HepG2 (cell line): Measurements from ENCODE around the gene DAO. TPM values are rescaled to one million over a fixed set of nuclear protein-coding genes. Genes with fewer than 3 reads are reported as not detected.

ENCODE experiments used
- ATAC-seq: fragments of 200-7000 bp; cut with Tn5 transposase; 3 replicates; pipeline ENCODE4 v1.9.1; 2020; ENCODE audit warnings: mild to moderate bottlenecking, moderate library complexity
- BruUV-seq: library from RNA; stranded (reverse); fragments of 400-500 nt; replicated peaks from 2 replicates; lab custom pipeline; 2021; lab: Mats Ljungman, UMichigan
- CTCF ChIA-PET: fragments of 300-600 bp; formaldehyde crosslinking; extraction: SDS; loops from one replicate; lab custom pipeline; 2021; ENCODE audit warnings: low total read pairs, inconsistent platforms, low intra/inter-chr PET ratio; lab: Yijun Ruan, JAX
- POLR2A ChIA-PET: fragments of 350-600 bp; sonication (Branson Sonifier 250); formaldehyde crosslinking; loops from one replicate; lab custom pipeline; 2020; ENCODE audit warnings: antibody characterized with exemption, inconsistent platforms; lab: Yijun Ruan, JAX
- DNase-seq: peaks from one replicate; pipeline ENCODE4 v3.0.0-alpha.2; 2015; ENCODE audit warnings: low spot score
- FAIRE-seq: peaks from 3 replicates; lab custom pipeline; 2011; peaks lifted over from hg19 to GRCh38; lab: Jason Lieb, UNC
- H2AFZ ChIP-seq: one replicate; pipeline ENCODE4 v1.6.1; 2011; ENCODE audit warnings: low read length, inconsistent platforms
- H3K27ac ChIP-seq: fragments of 300-600 bp; 3 replicates; pipeline ENCODE4 v1.8.0; 2011; ENCODE audit warnings: mixed run types, mild to moderate bottlenecking, mixed read lengths, low read length, inconsistent platforms; ENCODE audit not compliant: insufficient read depth; ENCODE audit errors: extremely low read length
- H3K27me3 ChIP-seq, 2 experiments: fragments of 200-600 bp in 1 of 2; 2 replicates in 1 of 2; 3 replicates in 1 of 2; pipeline versions ENCODE4 v1.6.0 to v1.8.0; 2011; ENCODE audit warnings: low read length in 2 of 2, mild to moderate bottlenecking in 2 of 2, moderate library complexity in 2 of 2, inconsistent platforms in 1 of 2; ENCODE audit not compliant: insufficient read depth in 2 of 2, control insufficient read depth in 1 of 2
- H3K36me3 ChIP-seq, 2 experiments: fragments of 200-600 bp in 1 of 2; replicated peaks in 1 of 2; 2 replicates in 1 of 2; 3 replicates in 1 of 2; pipeline versions ENCODE4 v1.5.1 to v1.8.0; 2011; ENCODE audit warnings: low read length in 2 of 2, inconsistent platforms in 1 of 2; ENCODE audit not compliant: insufficient read depth in 2 of 2, control insufficient read depth in 1 of 2
- H3K4me1 ChIP-seq: 2 replicates; pipeline ENCODE4 v1.5.1; 2012; ENCODE audit warnings: low read length, inconsistent platforms; ENCODE audit not compliant: insufficient read depth
- H3K4me2 ChIP-seq: 2 replicates; pipeline ENCODE4 v1.6.0; 2011; ENCODE audit warnings: low read depth, low read length, inconsistent platforms
- H3K4me3 ChIP-seq, 3 experiments: fragments of 200-600 bp in 1 of 3; sonication (generic), shearing (Covaris generic) in 1 of 3; replicated peaks in 1 of 3; 2 replicates each; pipeline ENCODE4 v1.5.1; 2011 to 2016; ENCODE audit warnings: low read length in 3 of 3, inconsistent platforms in 2 of 3, low read depth in 2 of 3, mild to moderate bottlenecking in 2 of 3, control low read depth in 1 of 3, mixed read lengths in 1 of 3; ENCODE audit not compliant: insufficient read depth in 1 of 3
- H3K79me2 ChIP-seq: one replicate; pipeline ENCODE4 v1.6.1; 2011; ENCODE audit warnings: low read length, inconsistent platforms; ENCODE audit not compliant: insufficient read depth
- H3K9ac ChIP-seq: 2 replicates; pipeline ENCODE4 v1.6.0; 2011; ENCODE audit warnings: mild to moderate bottlenecking, low read depth, low read length, inconsistent platforms; ENCODE audit not compliant: insufficient read depth
- H3K9me3 ChIP-seq: 2 replicates; pipeline ENCODE4 v1.5.1; 2012; ENCODE audit warnings: mild to moderate bottlenecking, low read length
- H4K20me1 ChIP-seq: 2 replicates; pipeline ENCODE4 v1.6.0; 2011; ENCODE audit warnings: inconsistent platforms, mild to moderate bottlenecking, low read length, moderate library complexity; ENCODE audit not compliant: insufficient read depth
- GABPB1 ChIP-seq: IDR thresholded peaks from 2 replicates; pipeline ENCODE4 v1.6.1; 2016; ENCODE audit warnings: mild to moderate bottlenecking, missing genetic modification reagents, moderate library complexity, missing compliant biosample characterization
- NRL ChIP-seq: sonication (generic); formaldehyde crosslinking; IDR thresholded peaks from 2 replicates; pipeline ENCODE4 v1.5.0; 2020; ENCODE audit warnings: missing genetic modification reagents, mild to moderate bottlenecking, moderate library complexity, borderline replicate concordance
- SRSF9 ChIP-seq: fragments of 200-400 bp; formaldehyde crosslinking; IDR thresholded peaks from 2 replicates; pipeline ENCODE4 v1.6.1; 2018; ENCODE audit warnings: borderline replicate concordance, mild to moderate bottlenecking, low read depth, low read length; ENCODE audit not compliant: insufficient read depth, poor library complexity, severe bottlenecking
- SRY ChIP-seq: sonication (generic); formaldehyde crosslinking; IDR thresholded peaks from 2 replicates; pipeline ENCODE4 v1.8.0; 2022; ENCODE audit warnings: mild to moderate bottlenecking, missing genetic modification reagents
- ZNF431 ChIP-seq: sonication (generic); formaldehyde crosslinking; IDR thresholded peaks from 2 replicates; pipeline ENCODE4 v1.9.0; 2022; ENCODE audit warnings: missing genetic modification reagents, low read depth, mild to moderate bottlenecking, borderline replicate concordance
- WGBS: methylation state at CpG from one replicate; pipeline ENCODE4 v1.1.6; 2017; ENCODE audit warnings: low lambda C conversion rate; 5-methylcytosine and 5-hydroxymethylcytosine counted together
- in situ Hi-C: cut with HindIII; loops from 2 replicates; pipeline ENCODE4 v1.10.0; 2017; ENCODE audit warnings: low pct_unique_long_range_greater_than_20kb; ENCODE audit not compliant: extremely low pct_ligation_motif_present
- intact Hi-C: fragments of 100-400 bp; cut with micrococcal nuclease; formaldehyde crosslinking; loops from one replicate; pipeline ENCODE4 v1.10.0; 2022; ENCODE audit not compliant: unreplicated experiment
- polyA plus RNA-seq, 8 experiments: library from polyadenylated mRNA; depleted of rRNA in 3 of 8; stranded (reverse) in 7 of 8; unstranded in 1 of 8; fragments of >200 nt; fragmentation: Illumina TruSeq in 4 of 8; extraction: Trizol in 4 of 8; gene quantifications; 2 replicates each; pipeline versions ENCODE4 v1.2.1 to v1.2.3, GENCODE V29; 2011 to 2016; ENCODE audit warnings: low read depth in 4 of 8, missing spikeins in 1 of 8, mixed read lengths in 1 of 8; ENCODE audit not compliant: insufficient read depth in 1 of 8
- total RNA-seq, 5 experiments: library from RNA; depleted of rRNA; stranded (reverse); fragments of >200 nt; fragmentation: Illumina TruSeq; extraction: Trizol; gene quantifications; 2 replicates each; pipeline ENCODE4 v1.2.3, GENCODE V29; 2016; ENCODE audit warnings: low read depth in 1 of 5
- TF ChIP-seq, protein P1 (sequence below): sonication (generic); formaldehyde crosslinking; IDR thresholded peaks from 2 replicates; pipeline ENCODE4 v1.8.1; 2023; ENCODE audit warnings: mild to moderate bottlenecking, inconsistent platforms, moderate library complexity, missing genetic modification reagents, borderline replicate concordance
- TF ChIP-seq, protein P2 (sequence below): sonication (generic); formaldehyde crosslinking; conservative IDR thresholded peaks from 2 replicates; pipeline ENCODE4 v1.5.0; 2020; ENCODE audit warnings: missing genetic modification reagents
- TF ChIP-seq, protein P3 (sequence below): IDR thresholded peaks from 2 replicates; pipeline ENCODE4 v1.6.1; 2016; ENCODE audit warnings: missing compliant biosample characterization, missing genetic modification reagents, borderline replicate concordance
- TF ChIP-seq, protein P4 (sequence below): sonication (generic); formaldehyde crosslinking; IDR thresholded peaks from 2 replicates; pipeline ENCODE4 v1.9.0; 2021; ENCODE audit warnings: missing genetic modification reagents, mild to moderate bottlenecking, borderline replicate concordance

Gene DAO
- total and polyA plus RNA-seq, 2 of the 13 experiments (the other 11 are each of a cell fraction or from before 2014, with no cell fraction given), result 0.34 to 0.82 TPM

DNA sequence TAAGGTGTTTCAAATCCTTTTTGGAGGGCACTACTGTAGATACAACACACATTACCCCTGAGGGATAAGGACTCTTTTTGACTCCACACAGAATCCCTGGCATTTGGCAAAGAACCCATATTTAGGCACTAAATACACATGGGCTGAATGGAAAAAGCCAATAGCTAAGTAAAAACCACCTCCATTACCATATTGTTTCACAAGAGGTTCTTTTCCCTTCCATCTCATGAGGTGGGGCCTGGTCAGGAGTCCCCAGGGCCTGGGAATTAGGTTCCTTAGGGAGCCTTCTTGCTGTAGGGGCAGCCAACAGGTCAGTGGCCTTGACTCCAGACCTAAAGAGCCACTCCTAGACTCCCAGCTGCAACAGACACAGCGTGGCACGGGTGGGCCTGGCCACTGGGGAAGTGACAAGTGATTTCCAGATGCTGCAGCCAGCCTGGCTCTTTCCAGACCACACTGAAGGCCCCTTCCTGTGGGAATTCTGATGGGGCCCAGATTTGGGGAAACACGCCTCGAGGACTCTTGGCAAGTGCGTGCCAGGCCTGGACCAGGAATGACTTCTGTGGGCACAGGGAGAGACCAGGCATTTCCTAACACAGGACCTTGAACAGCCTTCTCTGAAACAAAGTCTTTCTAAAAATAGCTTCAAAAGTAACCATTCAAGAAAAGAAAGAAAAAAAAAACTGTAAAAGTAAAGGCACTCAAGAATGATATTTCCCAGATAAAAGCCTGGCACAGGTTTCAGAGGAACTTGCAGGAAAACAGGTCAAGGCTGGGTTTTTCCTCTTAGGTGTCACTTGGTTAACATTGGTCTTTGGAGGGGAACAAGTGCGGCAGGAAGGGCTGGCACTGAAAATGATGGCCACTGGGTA lies 40.6 kb upstream of the DAO start:
- no TSS peak for BruUV-seq
- FAIRE-seq, result no peak
- ChIA-PET CTCF (no interaction called here), POLR2A (interaction anchor here (0.8 kb wide), 1 partner anchor 105 kb away, joined by 3 read pairs; no protein-coding TSS in a partner anchor)
- Histone ChIP-seq H3K4me2 (no peak overlapping the region), H3K9ac (no peak overlapping the region), H3K27me3 (no peaks in the 10 kb centered on the region), H4K20me1 (no peaks in the 10 kb centered on the region), H3K27ac (peak overlapping the region; percentile 54), H3K9me3 (no peaks in the 10 kb centered on the region), H3K79me2 (no peaks in the 10 kb centered on the region), H3K4me3 (no peak overlapping the region), H3K36me3 (peaks cover 6 to 12% of the 10 kb centered on the region in 2 experiments; a peak in 3 of 5 replicates), H2AFZ (no peak overlapping the region), H3K4me1 (peaks cover 27% of the 10 kb centered on the region)
- DNase-seq, result no peak
- TF ChIP-seq SRSF9, result no peak
- no peak for TF ChIP-seq SRY (CRISPR knock-in tag)
- TF ChIP-seq, protein P1, sequence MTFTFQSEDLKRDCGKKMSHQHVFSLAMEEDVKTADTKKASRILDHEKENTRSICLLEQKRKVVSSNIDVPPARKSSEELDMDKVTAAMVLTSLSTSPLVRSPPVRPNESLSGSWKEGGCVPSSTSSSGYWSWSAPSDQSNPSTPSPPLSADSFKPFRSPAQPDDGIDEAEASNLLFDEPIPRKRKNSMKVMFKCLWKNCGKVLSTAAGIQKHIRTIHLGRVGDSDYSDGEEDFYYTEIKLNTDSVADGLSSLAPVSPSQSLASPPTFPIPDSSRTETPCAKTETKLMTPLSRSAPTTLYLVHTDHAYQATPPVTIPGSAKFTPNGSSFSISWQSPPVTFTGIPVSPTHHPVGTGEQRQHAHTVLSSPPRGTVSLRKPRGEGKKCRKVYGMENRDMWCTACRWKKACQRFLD, result no peak
- TF ChIP-seq, protein P2, sequence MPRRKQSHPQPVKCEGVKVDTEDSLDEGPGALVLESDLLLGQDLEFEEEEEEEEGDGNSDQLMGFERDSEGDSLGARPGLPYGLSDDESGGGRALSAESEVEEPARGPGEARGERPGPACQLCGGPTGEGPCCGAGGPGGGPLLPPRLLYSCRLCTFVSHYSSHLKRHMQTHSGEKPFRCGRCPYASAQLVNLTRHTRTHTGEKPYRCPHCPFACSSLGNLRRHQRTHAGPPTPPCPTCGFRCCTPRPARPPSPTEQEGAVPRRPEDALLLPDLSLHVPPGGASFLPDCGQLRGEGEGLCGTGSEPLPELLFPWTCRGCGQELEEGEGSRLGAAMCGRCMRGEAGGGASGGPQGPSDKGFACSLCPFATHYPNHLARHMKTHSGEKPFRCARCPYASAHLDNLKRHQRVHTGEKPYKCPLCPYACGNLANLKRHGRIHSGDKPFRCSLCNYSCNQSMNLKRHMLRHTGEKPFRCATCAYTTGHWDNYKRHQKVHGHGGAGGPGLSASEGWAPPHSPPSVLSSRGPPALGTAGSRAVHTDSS (CRISPR knock-in tag), result no peak
- TF ChIP-seq, protein P3, sequence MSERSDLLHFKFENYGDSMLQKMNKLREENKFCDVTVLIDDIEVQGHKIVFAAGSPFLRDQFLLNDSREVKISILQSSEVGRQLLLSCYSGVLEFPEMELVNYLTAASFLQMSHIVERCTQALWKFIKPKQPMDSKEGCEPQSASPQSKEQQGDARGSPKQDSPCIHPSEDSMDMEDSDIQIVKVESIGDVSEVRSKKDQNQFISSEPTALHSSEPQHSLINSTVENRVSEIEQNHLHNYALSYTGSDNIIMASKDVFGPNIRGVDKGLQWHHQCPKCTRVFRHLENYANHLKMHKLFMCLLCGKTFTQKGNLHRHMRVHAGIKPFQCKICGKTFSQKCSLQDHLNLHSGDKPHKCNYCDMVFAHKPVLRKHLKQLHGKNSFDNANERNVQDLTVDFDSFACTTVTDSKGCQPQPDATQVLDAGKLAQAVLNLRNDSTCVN (CRISPR knock-in tag), result no peak
- TF ChIP-seq NRL, result no peak
- TF ChIP-seq GABPB1, result no peak
- no peak for TF ChIP-seq ZNF431 (CRISPR knock-in tag)
- TF ChIP-seq, protein P4, sequence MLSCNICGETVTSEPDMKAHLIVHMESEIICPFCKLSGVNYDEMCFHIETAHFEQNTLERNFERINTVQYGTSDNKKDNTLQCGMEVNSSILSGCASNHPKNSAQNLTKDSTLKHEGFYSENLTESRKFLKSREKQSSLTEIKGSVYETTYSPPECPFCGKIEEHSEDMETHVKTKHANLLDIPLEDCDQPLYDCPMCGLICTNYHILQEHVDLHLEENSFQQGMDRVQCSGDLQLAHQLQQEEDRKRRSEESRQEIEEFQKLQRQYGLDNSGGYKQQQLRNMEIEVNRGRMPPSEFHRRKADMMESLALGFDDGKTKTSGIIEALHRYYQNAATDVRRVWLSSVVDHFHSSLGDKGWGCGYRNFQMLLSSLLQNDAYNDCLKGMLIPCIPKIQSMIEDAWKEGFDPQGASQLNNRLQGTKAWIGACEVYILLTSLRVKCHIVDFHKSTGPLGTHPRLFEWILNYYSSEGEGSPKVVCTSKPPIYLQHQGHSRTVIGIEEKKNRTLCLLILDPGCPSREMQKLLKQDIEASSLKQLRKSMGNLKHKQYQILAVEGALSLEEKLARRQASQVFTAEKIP, result no peak
- intact Hi-C loops (no loop called here), in situ Hi-C loops (no loop called here)
- WGBS, result 98% methylated on average over 4 of the region's 6 CpGs
- no peak for ATAC-seq
